NCI-H82 treated with DMSO at 0.1 percent for 48 hours (cell line): ENCODE measurements around the gene ING1.
"Not testable (repeated sequence)": the region's sequence is repeated elsewhere in the genome, so short reads cannot be mapped to it uniquely, and the experiment has no call there.

Experiments
- DNase-seq: peaks from one replicate; lab custom pipeline; 2025; ENCODE audit not compliant: unreplicated experiment; lab: John Stamatoyannopoulos, UW

Gene ING1

GRCh38 chr13:110714797-110715394 lies 1.4 kb downstream of the ING1 start:
- peak; percentile 61 for DNase-seq

DNA sequence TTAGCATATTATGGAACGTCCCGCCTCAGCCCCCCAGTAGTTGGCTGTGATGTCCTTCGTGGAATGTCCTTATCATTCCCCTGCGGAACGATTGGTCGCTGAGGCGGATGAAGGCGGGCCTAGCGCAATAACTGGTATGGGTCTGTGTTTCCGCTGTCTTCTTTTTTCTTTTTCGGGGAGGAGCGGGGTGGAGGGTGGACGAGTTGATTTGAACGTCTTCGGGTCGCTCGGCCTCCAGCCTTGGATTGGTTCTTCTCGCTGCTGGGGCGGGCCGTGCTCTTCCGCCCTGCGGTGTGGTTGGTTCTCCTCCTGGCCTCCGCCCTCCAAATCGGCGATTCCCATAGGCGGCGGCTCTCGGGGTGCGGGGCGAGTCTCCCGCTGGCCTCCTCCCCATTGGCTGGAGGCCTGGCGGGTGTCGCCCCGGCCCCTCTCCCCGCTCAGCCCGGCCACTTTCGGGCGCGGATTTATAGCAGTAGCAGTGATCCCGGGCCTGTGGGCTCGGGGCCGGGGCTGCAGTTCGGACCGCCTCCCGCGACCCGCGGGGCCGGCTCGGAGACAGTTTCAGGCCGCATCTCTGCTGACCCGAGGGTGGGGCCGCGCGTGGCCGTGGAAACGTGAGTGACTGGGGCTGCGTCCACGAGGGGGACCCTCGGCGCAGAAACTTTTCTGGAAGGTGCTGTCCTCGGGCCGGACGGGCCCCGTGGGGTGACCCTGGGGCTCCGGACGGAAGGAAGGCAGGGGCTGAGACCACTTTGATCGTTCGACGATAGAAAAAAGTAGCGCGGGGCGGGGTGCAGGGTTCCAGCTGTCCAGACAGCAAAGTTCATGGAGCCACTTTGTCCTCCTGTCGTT lies 2.1 kb downstream of the ING1 start:
- DNase-seq: peak; percentile 100

GRCh38 chr13:110716247-110716515 lies 2.7 kb downstream of the ING1 start:
- peak; percentile 10 for DNase-seq

GRCh38 chr13:110719036-110719710 lies 5.7 kb downstream of the ING1 start:
- no peak for DNase-seq

GRCh38 chr13:110722971-110723370 lies 9.5 kb downstream of the ING1 start:
- no peak for DNase-seq

- DNase-seq: no peak
These were observed 10.1 kb downstream of the ING1 start for GRCh38 chr13:110723598-110723997.

DNA sequence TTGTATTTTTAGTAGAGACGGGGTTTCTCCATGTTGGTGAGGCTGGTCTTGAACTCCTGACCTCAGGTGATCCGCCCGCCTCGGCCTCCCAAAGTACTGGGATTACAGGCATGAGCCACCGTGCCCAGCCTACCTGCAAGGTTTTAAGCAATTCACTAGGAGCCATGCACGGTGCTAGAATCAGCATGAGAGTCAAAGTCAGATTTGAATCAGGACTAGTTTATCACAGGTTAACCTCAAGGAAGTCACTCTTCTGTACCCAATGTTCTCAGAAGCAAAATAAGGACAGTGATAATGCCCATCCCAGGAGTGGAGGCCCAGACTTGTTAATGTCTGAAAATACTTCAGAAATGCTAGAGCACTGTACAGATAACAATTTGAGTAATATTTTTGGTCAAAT lies 12.7 kb downstream of the ING1 start:
- not testable (repeated sequence) for DNase-seq

DNA sequence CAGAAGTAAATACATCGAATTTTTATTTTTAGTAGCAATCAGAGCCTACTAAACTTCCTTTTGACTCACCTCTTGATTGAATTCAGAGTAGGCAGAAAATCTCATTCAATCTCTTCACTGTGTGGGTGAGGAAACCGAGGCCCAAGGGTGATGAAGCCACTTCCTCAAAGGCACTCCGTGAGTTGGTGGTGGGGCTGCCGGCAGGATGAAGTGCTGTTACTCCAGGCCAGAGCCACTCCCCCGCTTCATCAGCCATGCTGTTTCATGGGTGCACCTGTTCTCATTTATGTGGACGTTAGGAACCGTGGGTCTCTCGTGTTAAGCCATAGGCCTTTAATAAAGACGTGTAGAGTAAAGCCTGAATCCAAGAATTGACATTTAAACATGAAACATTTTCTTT lies 13.2 kb downstream of the ING1 start:
- no peak for DNase-seq

DNA sequence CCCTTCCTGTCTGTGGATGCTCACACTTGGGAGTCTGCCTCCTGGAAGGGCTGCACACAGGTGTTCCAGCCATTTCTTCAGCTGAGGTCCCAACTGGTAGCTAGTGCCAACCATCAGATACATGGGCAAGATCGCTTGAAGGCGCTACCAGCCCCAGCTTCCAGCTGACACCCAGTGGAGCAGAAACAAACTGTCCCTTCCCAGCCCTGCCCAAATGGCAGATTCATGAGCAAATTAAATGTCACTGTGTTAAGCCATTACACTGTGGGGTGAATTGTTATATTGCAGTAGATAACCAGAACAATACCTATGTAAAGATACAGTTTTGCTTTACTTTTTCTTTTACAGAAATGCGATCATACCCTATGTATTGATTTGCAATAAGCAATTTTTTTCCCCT lies 17.6 kb downstream of the ING1 start:
- DNase-seq: no peak

DNA sequence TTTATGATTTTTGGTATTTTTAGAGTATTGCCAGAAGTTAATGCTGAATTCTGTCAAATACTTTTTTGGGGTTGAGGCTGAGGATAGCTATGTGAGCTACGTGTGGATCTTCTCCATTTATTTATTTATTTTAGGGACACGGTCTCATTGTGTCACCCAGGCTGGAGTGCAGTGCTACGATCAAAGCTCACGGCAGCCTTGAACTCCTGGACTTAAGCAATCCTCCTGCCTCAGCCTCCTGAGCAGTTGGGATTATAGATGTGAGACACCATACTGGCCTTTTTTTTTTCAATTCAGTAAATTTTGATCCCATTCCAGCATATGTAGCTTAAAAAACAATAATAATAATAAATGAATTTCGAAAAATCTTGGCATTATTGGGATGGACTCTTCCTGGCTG lies 21.1 kb downstream of the ING1 start:
- DNase-seq: no peak

GRCh38 chr13:110737555-110737954 lies 24.1 kb downstream of the ING1 start:
- DNase-seq: no peak

GRCh38 chr13:110743687-110744086 lies 30.2 kb downstream of the ING1 start:
- DNase-seq: no peak

- no peak for DNase-seq
These were observed 32.9 kb downstream of the ING1 start for GRCh38 chr13:110746438-110746837.

DNA sequence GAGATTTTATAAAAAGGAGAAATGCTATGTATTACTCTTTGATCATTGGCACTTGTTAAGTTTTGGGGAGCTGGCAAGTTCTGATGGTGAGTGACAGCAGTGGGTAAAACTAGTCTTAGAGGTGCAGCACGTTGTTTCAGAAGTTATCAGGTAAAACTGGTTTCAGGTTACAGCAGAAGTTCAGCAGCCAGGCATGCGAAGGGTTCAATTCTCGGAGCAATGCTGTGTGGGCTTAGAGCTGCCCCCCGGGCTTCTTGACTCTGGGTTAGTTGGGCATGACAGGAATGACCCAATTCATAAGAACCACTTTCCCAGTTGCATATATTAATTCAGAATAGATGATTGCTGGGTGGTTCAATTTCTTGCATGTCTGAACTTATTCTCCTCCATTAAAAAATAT lies 34.8 kb downstream of the ING1 start:
- DNase-seq: no peak

DNA sequence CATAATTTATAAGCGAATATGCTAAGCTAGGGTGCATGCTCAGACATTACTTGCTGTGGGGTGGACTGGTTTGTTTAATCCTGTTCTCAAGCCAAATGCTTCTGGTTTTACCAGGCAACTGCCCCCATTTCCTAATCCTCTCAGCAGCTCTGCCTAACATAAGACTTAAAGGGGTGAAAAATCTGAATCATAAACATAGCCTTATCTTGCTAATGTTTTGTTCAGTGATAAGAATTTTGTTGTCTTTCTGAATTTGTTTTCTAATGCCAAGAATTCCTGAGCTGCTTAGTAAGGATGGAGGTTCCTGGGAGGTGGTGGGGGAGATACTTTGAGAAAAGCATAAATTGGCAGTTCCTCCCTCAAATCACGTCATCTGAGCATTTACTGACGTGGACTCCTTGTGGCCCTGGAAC lies 42.7 kb downstream of the ING1 start:
- DNase-seq: peak; percentile 7

DNA sequence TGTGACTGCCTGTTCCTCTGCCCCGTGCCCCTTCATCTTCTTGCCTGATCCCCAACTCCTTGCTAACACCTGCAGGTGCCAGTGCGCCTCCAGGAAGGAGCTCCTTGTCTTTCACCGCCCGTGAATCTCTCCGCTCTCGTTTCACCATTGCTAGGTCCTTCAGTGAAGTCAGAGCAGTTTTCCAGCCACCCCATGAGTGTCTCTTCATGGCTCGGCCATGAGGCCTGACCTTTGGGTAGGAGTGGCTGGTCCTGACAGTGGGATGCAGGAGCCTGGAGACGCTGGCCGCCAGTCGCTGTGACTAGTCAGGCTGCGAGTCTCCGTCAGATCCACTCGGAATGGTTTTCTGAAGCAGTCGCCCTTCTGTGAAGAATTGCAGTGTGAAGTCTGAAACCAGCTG lies 43.8 kb downstream of the ING1 start:
- DNase-seq: no peak

- DNase-seq: no peak
These were observed 44.8 kb downstream of the ING1 start for GRCh38 chr13:110758195-110758805.

- DNase-seq: no peak
These were observed 46.2 kb downstream of the ING1 start for GRCh38 chr13:110759710-110760109.

DNA sequence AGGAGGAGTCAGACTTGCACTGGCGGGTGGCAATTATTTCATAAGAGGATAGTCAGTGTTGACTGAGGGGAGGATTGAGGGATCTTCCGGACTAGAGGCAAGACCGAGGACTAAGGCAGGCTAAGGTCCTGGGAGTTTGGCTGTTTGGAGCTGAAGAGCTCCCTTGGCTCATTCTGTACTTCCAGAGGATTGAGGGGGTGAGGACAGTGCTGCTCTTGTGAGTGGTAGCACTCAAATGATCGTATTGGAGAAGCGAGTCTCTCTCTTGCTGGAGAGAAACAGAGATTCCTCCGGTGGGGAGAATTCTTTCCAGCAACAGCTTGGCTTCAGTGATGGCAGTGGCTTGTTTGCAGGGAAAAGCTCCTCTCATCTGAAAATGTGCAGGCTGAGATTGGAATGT lies 47.1 kb downstream of the ING1 start:
- no peak for DNase-seq

- DNase-seq: no peak
These were observed 53.4 kb downstream of the ING1 start for GRCh38 chr13:110766671-110767430.

GRCh38 chr13:110767476-110767875 lies 54.0 kb downstream of the ING1 start:
- DNase-seq: no peak
